SU-DHL-6 (cell line): Measurements from ENCODE around the gene SAMSN1.
A peak's percentile ranks its signal among the peaks of the same experiment; 100 is the strongest.

Source experiments
- H2AFZ ChIP-seq: fragments of 200-600 bp; sonication (generic); 2 replicates; pipeline ENCODE4 v1.6.1; 2014; ENCODE audit warnings: low read depth, mild to moderate bottlenecking, moderate library complexity, mixed read lengths, antibody characterized with exemption, low read length; ENCODE audit not compliant: severe bottlenecking
- H3F3A ChIP-seq: fragments of 200-600 bp; shearing (Covaris generic); 2 replicates; pipeline ENCODE4 v1.6.0; 2016; ENCODE audit warnings: antibody characterized with exemption, mild to moderate bottlenecking; ENCODE audit not compliant: insufficient read depth
- H3K27ac ChIP-seq: fragments of 200-600 bp; sonication (generic); 2 replicates; pipeline ENCODE4 v1.5.1; 2016; ENCODE audit warnings: low read depth, mild to moderate bottlenecking, low read length, moderate library complexity, mixed read lengths
- H3K27me3 ChIP-seq: fragments of 200-600 bp; sonication (generic), shearing (Covaris generic); 2 replicates; pipeline ENCODE4 v1.6.0; 2014; ENCODE audit warnings: mild to moderate bottlenecking, low read length
- H3K36me3 ChIP-seq: fragments of 200-600 bp; sonication (generic); 2 replicates; pipeline ENCODE4 v1.6.1; 2014; ENCODE audit warnings: mild to moderate bottlenecking, low read length, mixed read lengths
- H3K4me2 ChIP-seq: fragments of 300-600, 200-600 bp; shearing (Covaris generic), sonication (generic); 2 replicates; pipeline ENCODE4 v1.6.0; 2014; ENCODE audit warnings: low read length, low read depth, mild to moderate bottlenecking; ENCODE audit not compliant: poor library complexity, severe bottlenecking
- H3K4me3 ChIP-seq: fragments of 200-600 bp; sonication (generic); 2 replicates; pipeline ENCODE4 v1.5.1; 2014; ENCODE audit warnings: antibody characterized with exemption, low read length, mild to moderate bottlenecking, mixed read lengths; ENCODE audit not compliant: insufficient read depth, poor library complexity, severe bottlenecking
- H3K79me2 ChIP-seq: fragments of 200-600 bp; sonication (generic); 2 replicates; pipeline ENCODE4 v1.6.1; 2014; ENCODE audit warnings: mild to moderate bottlenecking, low read length, moderate library complexity; ENCODE audit not compliant: insufficient read depth
- H3K9ac ChIP-seq: fragments of 200-600 bp; sonication (generic); 2 replicates; pipeline ENCODE4 v1.7.0; 2014; ENCODE audit warnings: mild to moderate bottlenecking, low read length
- H3K9me2 ChIP-seq: fragments of 200-600 bp; sonication (generic); replicated peaks from 2 replicates; pipeline ENCODE4 v1.6.1; 2014; ENCODE audit warnings: low read length; ENCODE audit not compliant: insufficient read depth
- H3K9me3 ChIP-seq: fragments of 200-600 bp; sonication (generic); 2 replicates; pipeline ENCODE4 v1.6.1; 2014; ENCODE audit warnings: low read length, mixed read lengths; ENCODE audit not compliant: insufficient read depth
- H4K20me1 ChIP-seq: fragments of 200-600 bp; sonication (generic); 2 replicates; pipeline ENCODE4 v1.6.1; 2014; ENCODE audit warnings: low read depth, mild to moderate bottlenecking, antibody characterized with exemption, low read length, moderate library complexity, mixed read lengths
- CTCF ChIP-seq: fragments of 200-600 bp; sonication (generic); IDR thresholded peaks from one replicate; pipeline ENCODE4 v1.5.1; 2017; ENCODE audit warnings: antibody characterized with exemption, mild to moderate bottlenecking, low read length, moderate library complexity; ENCODE audit not compliant: insufficient read depth, poor library complexity, severe bottlenecking
- EZH2phosphoT487 ChIP-seq: fragments of 200-600 bp; sonication (generic), shearing (Covaris generic); conservative IDR thresholded peaks from 2 replicates; pipeline ENCODE4 v1.6.1; 2018; ENCODE audit warnings: mild to moderate bottlenecking, antibody characterized with exemption, low read length, moderate library complexity, mixed read lengths

SAMSN1 gene

GRCh38 chr21:14531757-14532316 lies 14.3 kb downstream of the SAMSN1 start:
- Histone ChIP-seq H3K27ac (peak overlapping the region; percentile 87), H3K9me3 (peaks cover 4% of the 10 kb centered on the region; the same call in 1 of the 2 replicates), H3K4me3 (no peak overlapping the region)

DNA sequence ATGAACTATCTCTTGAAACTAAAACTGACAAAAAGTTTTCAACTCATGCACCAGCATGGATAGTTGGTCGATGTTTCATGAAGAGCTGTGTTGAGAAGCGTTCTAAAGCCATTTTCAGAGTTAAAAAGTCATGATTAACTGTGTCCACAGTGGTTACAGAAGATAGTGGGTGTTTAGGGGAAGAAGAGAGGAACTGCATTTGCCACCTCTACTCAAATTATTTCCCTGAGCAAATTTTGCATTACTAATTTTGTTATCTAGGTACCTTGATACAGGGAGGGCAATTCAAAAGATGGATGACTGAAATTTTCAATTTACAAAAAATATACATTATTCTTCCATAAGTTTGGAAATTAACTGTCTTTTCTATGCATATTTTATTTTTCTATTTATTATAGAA lies 15.5 kb downstream of the SAMSN1 start:
- H3K79me2 ChIP-seq: peaks cover 74% of the 10 kb centered on the region

More at GRCh38 chr21:14531757-14532316, 14.3 kb downstream of the SAMSN1 start:
- Histone ChIP-seq H3K9ac (peak overlapping the region; percentile 13), H3K36me3 (peaks cover 7% of the 10 kb centered on the region), H3F3A (peaks cover 14% of the 10 kb centered on the region; the same call in 1 of the 2 replicates), H3K4me2 (peak overlapping the region; percentile 40), H2AFZ (no peak overlapping the region), H3K79me2 (peaks cover 76% of the 10 kb centered on the region), H3K9me2 (no peaks in the 10 kb centered on the region), H3K27me3 (no peaks in the 10 kb centered on the region), H4K20me1 (no peaks in the 10 kb centered on the region)
- TF ChIP-seq CTCF (no peak), EZH2phosphoT487 (no peak)

GRCh38 chr21:14528815-14529214 lies 17.3 kb downstream of the SAMSN1 start:
- H3K27ac ChIP-seq: no peak overlapping the region
- H3K27me3 ChIP-seq: no peaks in the 10 kb centered on the region
- no peaks in the 10 kb centered on the region for H3K9me2 ChIP-seq
- peaks cover 74% of the 10 kb centered on the region for H3K79me2 ChIP-seq
- H2AFZ ChIP-seq: no peak overlapping the region
- H3K4me2 ChIP-seq: no peak overlapping the region
- 0 out of 2 replicates have a peak, but pooled peaks cover 4% of the 10 kb centered on the region for H3K36me3 ChIP-seq
- no peaks in the 10 kb centered on the region for H3K9me3 ChIP-seq
- H3F3A ChIP-seq: peaks cover 9% of the 10 kb centered on the region; the same call in 1 of the 2 replicates
- no peak overlapping the region for H3K4me3 ChIP-seq
- no peak overlapping the region for H3K9ac ChIP-seq
- no peaks in the 10 kb centered on the region for H4K20me1 ChIP-seq
- TF ChIP-seq EZH2phosphoT487: no peak
- no peak for TF ChIP-seq CTCF

More for the DNA sequence above, 15.5 kb downstream of the SAMSN1 start:
- H3K4me3 ChIP-seq: no peak overlapping the region
- no peak for TF ChIP-seq EZH2phosphoT487
- no peak for TF ChIP-seq CTCF
- H3K9ac ChIP-seq: no peak overlapping the region
- H3K27me3 ChIP-seq: no peaks in the 10 kb centered on the region
- 0 out of 2 replicates have a peak, but pooled peaks cover under 1% of the 10 kb centered on the region for H3K9me3 ChIP-seq
- no peaks in the 10 kb centered on the region for H4K20me1 ChIP-seq
- peaks cover under 1% of the 10 kb centered on the region; the same call in 1 of the 2 replicates for H3K36me3 ChIP-seq
- no peaks in the 10 kb centered on the region for H3K9me2 ChIP-seq
- peaks cover 14% of the 10 kb centered on the region; the same call in 1 of the 2 replicates for H3F3A ChIP-seq
- no peak overlapping the region for H3K4me2 ChIP-seq
- no peak overlapping the region for H3K27ac ChIP-seq
- H2AFZ ChIP-seq: no peak overlapping the region
